ENCODE data around the gene TIMM21. TPM values are rescaled to one million over a fixed set of nuclear protein-coding genes. Genes with fewer than 3 reads are reported as not detected.

Gene TIMM21
- total RNA-seq, 1 experiment from 2014 or later, result 15.6 TPM

DNA sequence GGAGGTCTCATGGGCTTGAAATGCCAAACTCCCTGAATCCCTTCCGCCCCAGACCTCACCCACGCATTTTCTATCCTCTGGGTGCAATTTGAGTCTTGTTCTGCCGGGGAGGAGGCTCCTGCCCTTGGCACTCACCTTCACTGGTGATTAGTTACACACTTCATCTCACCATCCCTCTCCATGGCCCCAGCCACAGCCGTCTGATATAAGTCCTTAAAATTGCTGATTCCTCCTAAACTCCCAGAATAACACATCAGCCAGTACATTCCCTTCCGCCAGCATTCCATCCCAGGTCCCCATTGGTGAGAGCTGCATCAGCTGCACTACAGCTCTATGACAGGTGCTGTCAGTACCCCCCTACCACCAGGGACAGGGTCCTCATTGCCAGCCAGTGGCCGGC lies 3.9 kb downstream of the TIMM21 start:
- H3K4me3 ChIP-seq (ENCODE audit: low read depth, low read length), result no peak overlapping the region
- H3K4me1 ChIP-seq, result no peaks in the 10 kb centered on the region
- no peaks in the 10 kb centered on the region for H3K9me3 ChIP-seq
- no peaks in the 10 kb centered on the region for H3K4me1 Mint-ChIP-seq (ENCODE audit: low read depth, unreplicated experiment)
- H3K36me3 Mint-ChIP-seq (ENCODE audit: insufficient read depth, unreplicated experiment), result peaks cover 9% of the 10 kb centered on the region
- no peaks in the 10 kb centered on the region for H3K27me3 Mint-ChIP-seq (ENCODE audit: insufficient read depth, unreplicated experiment)
- ChIA-PET POLR2A (no interaction called here), CTCF (interaction anchor here (0.7 kb wide), 1 partner anchor 14 kb away, joined by 3 read pairs; no protein-coding TSS in a partner anchor)
- no peak overlapping the region for H3K4me3 Mint-ChIP-seq (ENCODE audit: unreplicated experiment)
- H3K36me3 ChIP-seq (ENCODE audit: control insufficient read depth, insufficient read depth, low read length), result no peaks in the 10 kb centered on the region
- intact Hi-C loops (cut with micrococcal nuclease; ENCODE audit: unreplicated experiment), result no loop called here
- DNase-seq, result no peak
- no peaks in the 10 kb centered on the region for H3K27me3 ChIP-seq (replicated peaks; ENCODE audit: control insufficient read depth, insufficient read depth, low read length)
- H3K27ac Mint-ChIP-seq (ENCODE audit: unreplicated experiment), result no peak overlapping the region
- no peaks in the 10 kb centered on the region for H3K9me3 Mint-ChIP-seq (ENCODE audit: unreplicated experiment)
- TF ChIP-seq, protein P1, sequence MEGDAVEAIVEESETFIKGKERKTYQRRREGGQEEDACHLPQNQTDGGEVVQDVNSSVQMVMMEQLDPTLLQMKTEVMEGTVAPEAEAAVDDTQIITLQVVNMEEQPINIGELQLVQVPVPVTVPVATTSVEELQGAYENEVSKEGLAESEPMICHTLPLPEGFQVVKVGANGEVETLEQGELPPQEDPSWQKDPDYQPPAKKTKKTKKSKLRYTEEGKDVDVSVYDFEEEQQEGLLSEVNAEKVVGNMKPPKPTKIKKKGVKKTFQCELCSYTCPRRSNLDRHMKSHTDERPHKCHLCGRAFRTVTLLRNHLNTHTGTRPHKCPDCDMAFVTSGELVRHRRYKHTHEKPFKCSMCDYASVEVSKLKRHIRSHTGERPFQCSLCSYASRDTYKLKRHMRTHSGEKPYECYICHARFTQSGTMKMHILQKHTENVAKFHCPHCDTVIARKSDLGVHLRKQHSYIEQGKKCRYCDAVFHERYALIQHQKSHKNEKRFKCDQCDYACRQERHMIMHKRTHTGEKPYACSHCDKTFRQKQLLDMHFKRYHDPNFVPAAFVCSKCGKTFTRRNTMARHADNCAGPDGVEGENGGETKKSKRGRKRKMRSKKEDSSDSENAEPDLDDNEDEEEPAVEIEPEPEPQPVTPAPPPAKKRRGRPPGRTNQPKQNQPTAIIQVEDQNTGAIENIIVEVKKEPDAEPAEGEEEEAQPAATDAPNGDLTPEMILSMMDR (IDR thresholded peaks at IDR 0.05; ENCODE audit: insufficient read depth in 1 of 2, low read depth in 1 of 2, low read length in 1 of 2, severe bottlenecking in 1 of 2, unreplicated experiment in 1 of 2), result no peak
- BruUV-seq (replicated peaks), result no TSS peak

DNA sequence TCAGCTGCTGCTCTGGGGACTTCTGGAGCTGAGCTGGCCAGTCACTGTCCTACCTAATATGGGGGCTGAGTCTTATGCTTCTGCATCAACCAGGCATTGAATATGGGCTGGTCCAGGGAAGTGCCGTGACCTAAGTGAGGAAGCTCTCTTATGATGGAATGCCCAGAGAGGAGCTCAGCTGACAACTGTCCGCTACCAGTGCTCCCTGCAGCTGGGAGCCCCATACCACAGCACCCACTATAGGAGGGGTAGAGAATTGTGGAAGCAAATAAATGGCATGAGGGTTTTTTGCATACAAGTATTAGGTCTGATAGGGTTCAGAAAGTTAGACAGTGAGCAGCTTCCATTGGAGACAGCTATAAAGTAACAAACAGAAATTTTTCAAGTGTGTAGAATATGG lies 4.5 kb downstream of the TIMM21 start:
- H3K9me3 ChIP-seq, result no peaks in the 10 kb centered on the region
- H3K4me3 ChIP-seq (ENCODE audit: low read depth, low read length), result no peak overlapping the region
- TF ChIP-seq, protein P1 (IDR thresholded peaks at IDR 0.05; ENCODE audit: insufficient read depth in 1 of 2, low read depth in 1 of 2, low read length in 1 of 2, severe bottlenecking in 1 of 2, unreplicated experiment in 1 of 2), result no peak
- H3K36me3 ChIP-seq (ENCODE audit: control insufficient read depth, insufficient read depth, low read length), result no peaks in the 10 kb centered on the region
- intact Hi-C loops (cut with micrococcal nuclease; ENCODE audit: unreplicated experiment), result no loop called here
- no peaks in the 10 kb centered on the region for H3K27me3 ChIP-seq (replicated peaks; ENCODE audit: control insufficient read depth, insufficient read depth, low read length)
- H3K4me1 ChIP-seq, result no peaks in the 10 kb centered on the region
- Mint-ChIP-seq H3K9me3 (ENCODE audit: unreplicated experiment) (no peaks in the 10 kb centered on the region), H3K27me3 (ENCODE audit: insufficient read depth, unreplicated experiment) (no peaks in the 10 kb centered on the region), H3K36me3 (ENCODE audit: insufficient read depth, unreplicated experiment) (peaks cover 4% of the 10 kb centered on the region), H3K4me1 (ENCODE audit: low read depth, unreplicated experiment) (no peaks in the 10 kb centered on the region), H3K4me3 (ENCODE audit: unreplicated experiment) (no peak overlapping the region), H3K27ac (ENCODE audit: unreplicated experiment) (no peak overlapping the region)
- DNase-seq, result no peak
- CTCF ChIA-PET, result no interaction called here
- POLR2A ChIA-PET, result no interaction called here
- no TSS peak for BruUV-seq (replicated peaks)

DNA sequence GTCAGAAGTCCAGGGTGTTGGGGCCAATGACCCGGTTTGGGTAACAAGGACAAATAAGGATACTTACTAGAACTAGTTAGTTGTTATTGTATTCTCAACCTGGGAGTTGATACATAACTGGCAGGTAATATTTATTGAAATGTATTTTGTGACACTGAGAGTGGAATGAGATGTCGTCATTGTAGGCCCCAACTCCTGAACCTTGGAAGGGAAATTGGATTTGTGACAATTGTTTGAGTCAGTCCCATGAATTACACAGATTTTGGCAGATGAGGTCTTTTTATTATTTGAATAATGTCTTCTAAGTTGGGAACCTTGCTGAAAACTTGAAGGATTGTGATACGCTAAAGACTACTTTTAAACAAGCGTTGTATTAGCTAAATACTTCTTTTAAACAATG lies 5.1 kb downstream of the TIMM21 start:
- Histone ChIP-seq H3K27me3 (replicated peaks; ENCODE audit: control insufficient read depth, insufficient read depth, low read length) (no peaks in the 10 kb centered on the region), H3K36me3 (ENCODE audit: control insufficient read depth, insufficient read depth, low read length) (no peaks in the 10 kb centered on the region), H3K4me1 (no peaks in the 10 kb centered on the region), H3K9me3 (no peaks in the 10 kb centered on the region), H3K4me3 (ENCODE audit: low read depth, low read length) (no peak overlapping the region)
- Mint-ChIP-seq H3K4me1 (ENCODE audit: low read depth, unreplicated experiment) (no peaks in the 10 kb centered on the region), H3K4me3 (ENCODE audit: unreplicated experiment) (no peak overlapping the region), H3K9me3 (ENCODE audit: unreplicated experiment) (no peaks in the 10 kb centered on the region), H3K36me3 (ENCODE audit: insufficient read depth, unreplicated experiment) (no peaks in the 10 kb centered on the region), H3K27ac (ENCODE audit: unreplicated experiment) (no peak overlapping the region), H3K27me3 (ENCODE audit: insufficient read depth, unreplicated experiment) (no peaks in the 10 kb centered on the region)
- POLR2A ChIA-PET, result no interaction called here
- no peak for DNase-seq
- no TSS peak for BruUV-seq (replicated peaks)
- intact Hi-C loops (cut with micrococcal nuclease; ENCODE audit: unreplicated experiment), result no loop called here
- TF ChIP-seq, protein P1 (IDR thresholded peaks at IDR 0.05; ENCODE audit: insufficient read depth in 1 of 2, low read depth in 1 of 2, low read length in 1 of 2, severe bottlenecking in 1 of 2, unreplicated experiment in 1 of 2), result no peak
- CTCF ChIA-PET, result no interaction called here

Data from Caco-2 (cell line).